ENCODE results near the gene PFN3. TPM values are rescaled to one million over a fixed set of nuclear protein-coding genes. Genes with fewer than 3 reads are reported as not detected.

The PFN3 gene
- total RNA-seq, 4 donors from 2014 or later, result not detected

DNA sequence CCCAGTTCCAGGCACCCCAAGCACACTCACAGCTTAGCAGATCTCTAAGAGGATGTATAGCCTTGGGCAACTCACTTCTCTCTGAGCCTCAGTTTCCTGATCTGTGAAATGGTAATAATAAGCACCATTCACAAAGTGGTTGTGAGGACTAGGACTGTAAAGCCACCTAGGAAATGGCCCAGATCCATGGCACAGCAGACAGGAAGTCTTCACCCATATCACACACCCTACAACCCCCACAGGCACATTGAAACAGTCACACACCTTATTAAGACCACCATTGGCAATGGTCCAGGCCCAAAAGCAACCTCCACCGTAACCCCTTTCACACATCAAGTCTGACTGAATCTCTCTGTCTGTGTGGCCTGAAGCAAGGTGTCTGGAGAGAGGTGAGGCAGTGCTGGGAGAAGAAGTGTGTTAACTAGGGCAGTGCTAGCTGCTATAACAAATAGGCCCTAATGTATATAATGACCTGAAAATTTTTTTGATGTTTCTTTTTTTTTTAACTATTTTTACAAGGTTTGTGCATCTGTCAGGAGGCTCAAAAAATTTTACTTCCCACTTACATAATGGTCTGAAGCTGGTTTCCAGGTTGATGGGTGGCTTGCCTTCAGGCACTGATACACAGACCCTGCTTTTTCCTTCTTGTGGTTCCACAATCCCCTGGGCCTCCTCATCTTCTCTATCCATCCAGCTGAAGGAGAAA is 45.1 kb downstream of the PFN3 start:
- 83 to 86% methylated on average over 1 of the region's 1 CpG for WGBS, 2 donors (ENCODE audit: low coverage in 1 of 2)
- Histone ChIP-seq H3K27me3 (peaks cover 12% of the 10 kb centered on the region), H3K4me3 (no peak overlapping the region), H3K9me3 (no peaks in the 10 kb centered on the region), H3K36me3 (no peaks in the 10 kb centered on the region), H3K4me1 (peaks cover 0 to 15% (median 6%) of the 10 kb centered on the region in 3 donors), H3K27ac (no peak overlapping the region)
- no peak for ATAC-seq
- no peak for TF ChIP-seq POLR2A (IDR thresholded peaks at IDR 0.05)
- TF ChIP-seq EP300 (IDR thresholded peaks at IDR 0.05), result no peak
- TF ChIP-seq POLR2AphosphoS5 (IDR thresholded peaks at IDR 0.05), result no peak
- no peak for TF ChIP-seq CTCF (IDR thresholded peaks at IDR 0.05)

DNA sequence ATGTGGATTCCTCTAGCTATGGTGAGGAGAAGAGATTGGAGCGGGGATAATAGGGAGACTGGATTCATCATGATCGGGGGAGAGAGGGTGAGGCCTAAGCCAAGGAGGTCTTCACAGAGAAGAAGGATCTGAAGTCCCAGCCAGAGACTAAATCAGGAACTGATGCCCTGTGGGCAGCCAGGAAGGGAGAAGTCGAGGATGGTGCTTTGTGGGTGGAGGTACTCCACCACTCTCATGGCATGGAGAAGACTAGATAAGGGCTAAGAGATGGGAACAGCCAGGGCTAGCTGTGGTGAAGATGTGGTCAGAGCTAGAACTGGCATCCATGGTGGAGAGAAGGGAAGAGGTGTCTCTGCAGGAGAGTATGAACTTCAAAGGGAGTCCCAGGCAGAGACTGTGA is 45.8 kb downstream of the PFN3 start:
- Histone ChIP-seq H3K4me1 (peaks cover 0 to 21% (median 11%) of the 10 kb centered on the region in 3 donors), H3K36me3 (peaks cover 0 to 5% of the 10 kb centered on the region in 2 donors), H3K4me3 (no peak overlapping the region), H3K27ac (no peak overlapping the region), H3K9me3 (no peaks in the 10 kb centered on the region), H3K27me3 (peaks cover 12% of the 10 kb centered on the region)
- TF ChIP-seq POLR2AphosphoS5 (IDR thresholded peaks at IDR 0.05) (no peak), EP300 (IDR thresholded peaks at IDR 0.05) (no peak), CTCF (IDR thresholded peaks at IDR 0.05) (no peak), POLR2A (IDR thresholded peaks at IDR 0.05) (no peak)
- 68 to 79% methylated on average over 2 to 3 of the region's 3 CpGs for WGBS, 2 donors (ENCODE audit: low coverage in 1 of 2)
- no peak for ATAC-seq

DNA sequence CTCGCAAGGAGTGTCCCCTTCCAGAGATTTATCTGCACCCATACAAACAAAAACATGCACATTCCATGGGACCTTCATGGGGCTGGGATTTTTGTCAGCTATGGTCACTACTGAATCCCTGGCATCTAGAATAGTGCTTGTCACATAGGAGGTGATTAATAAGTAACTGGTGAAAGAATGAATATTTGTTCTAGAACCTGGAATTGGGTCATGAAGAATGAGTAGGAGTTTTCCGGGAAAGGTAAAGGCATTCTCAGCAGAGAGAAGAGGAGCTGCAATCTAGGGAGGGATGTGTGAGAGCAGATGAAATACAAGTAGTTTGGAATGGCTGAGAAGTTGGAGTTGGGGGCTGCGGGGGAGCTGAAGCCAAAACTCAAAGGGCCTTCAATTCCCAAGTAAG is 46.2 kb downstream of the PFN3 start:
- Histone ChIP-seq H3K27me3 (peaks cover 10% of the 10 kb centered on the region), H3K4me3 (no peak overlapping the region), H3K4me1 (peaks cover 0 to 25% (median 11%) of the 10 kb centered on the region in 3 donors), H3K36me3 (peaks cover 0 to 9% of the 10 kb centered on the region in 2 donors), H3K9me3 (no peaks in the 10 kb centered on the region), H3K27ac (no peak overlapping the region)
- 83 to 91% methylated on average over 3 of the region's 3 CpGs for WGBS, 2 donors (ENCODE audit: low coverage in 1 of 2)
- TF ChIP-seq CTCF (IDR thresholded peaks at IDR 0.05) (no peak), EP300 (IDR thresholded peaks at IDR 0.05) (no peak), POLR2AphosphoS5 (IDR thresholded peaks at IDR 0.05) (no peak), POLR2A (IDR thresholded peaks at IDR 0.05) (no peak)
- ATAC-seq, result no peak

- WGBS, 2 donors (ENCODE audit: low coverage in 1 of 2), result 32 to 70% methylated on average over 2 of the region's 5 CpGs
- Histone ChIP-seq H3K4me1 (peaks cover 0 to 37% (median 11%) of the 10 kb centered on the region in 3 donors), H3K27me3 (peaks cover under 1% of the 10 kb centered on the region), H3K27ac (no peak overlapping the region), H3K9me3 (no peaks in the 10 kb centered on the region), H3K36me3 (peaks cover 0 to 13% of the 10 kb centered on the region in 2 donors), H3K4me3 (no peak overlapping the region)
- TF ChIP-seq CTCF (IDR thresholded peaks at IDR 0.05), result no peak
- no peak for TF ChIP-seq POLR2AphosphoS5 (IDR thresholded peaks at IDR 0.05)
- no peak for TF ChIP-seq EP300 (IDR thresholded peaks at IDR 0.05)
- no peak for TF ChIP-seq POLR2A (IDR thresholded peaks at IDR 0.05)
- ATAC-seq, result no peak
Measured at GRCh38 chr5:177353093-177353492, 47.4 kb downstream of the PFN3 start.

Measured in gastroesophageal sphincter (tissue), 4 donors.